Eye (tissue), 1 donor: ENCODE data around the gene NONO.
"Not testable (repeated sequence)": the region's sequence is repeated elsewhere in the genome, so short reads cannot be mapped to it uniquely, and the experiment has no call there.

Experiments
- DNase-seq: peaks from one replicate; pipeline ENCODE4 v3.0.0-alpha.2; 2015

The NONO gene

DNA sequence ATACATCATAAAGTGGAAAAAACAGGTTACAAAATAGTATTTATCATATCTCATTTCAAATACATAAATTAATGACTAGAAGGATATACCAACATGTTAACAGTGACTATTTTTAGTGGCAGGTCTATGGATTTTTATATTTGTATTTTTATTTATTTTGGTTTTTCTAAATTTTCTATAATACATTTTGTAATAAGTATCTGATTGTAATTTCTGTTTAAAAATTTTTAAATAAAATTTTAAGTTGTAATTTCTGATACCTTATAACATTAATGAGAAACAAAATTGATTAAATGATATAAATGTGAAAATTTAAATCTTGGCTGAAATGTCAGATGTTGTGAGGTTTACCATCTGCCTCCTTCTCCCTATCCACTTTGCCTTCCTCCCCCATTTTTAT, 2.5 kb downstream of the NONO start:
- no peak for DNase-seq

DNA sequence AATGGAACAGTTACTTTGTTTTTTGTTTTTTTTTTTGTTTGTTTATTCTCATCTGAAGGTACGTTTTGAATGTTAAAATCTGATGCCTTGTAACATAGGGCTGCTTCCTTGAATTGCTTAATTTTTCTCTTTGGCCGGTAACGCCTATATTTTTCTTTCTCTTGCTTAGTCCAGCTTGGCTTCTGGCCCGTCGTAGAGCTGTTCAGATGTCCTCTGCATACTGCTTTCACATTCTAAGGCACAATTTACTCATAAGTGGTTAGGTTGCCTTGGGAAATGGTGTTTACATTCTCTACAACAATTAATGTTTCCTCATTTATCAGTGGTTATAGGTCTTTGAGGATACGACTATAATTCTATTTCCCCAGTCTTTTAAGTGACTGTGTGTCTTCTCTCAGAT, 7.9 kb downstream of the NONO start:
- DNase-seq = no peak

DNA sequence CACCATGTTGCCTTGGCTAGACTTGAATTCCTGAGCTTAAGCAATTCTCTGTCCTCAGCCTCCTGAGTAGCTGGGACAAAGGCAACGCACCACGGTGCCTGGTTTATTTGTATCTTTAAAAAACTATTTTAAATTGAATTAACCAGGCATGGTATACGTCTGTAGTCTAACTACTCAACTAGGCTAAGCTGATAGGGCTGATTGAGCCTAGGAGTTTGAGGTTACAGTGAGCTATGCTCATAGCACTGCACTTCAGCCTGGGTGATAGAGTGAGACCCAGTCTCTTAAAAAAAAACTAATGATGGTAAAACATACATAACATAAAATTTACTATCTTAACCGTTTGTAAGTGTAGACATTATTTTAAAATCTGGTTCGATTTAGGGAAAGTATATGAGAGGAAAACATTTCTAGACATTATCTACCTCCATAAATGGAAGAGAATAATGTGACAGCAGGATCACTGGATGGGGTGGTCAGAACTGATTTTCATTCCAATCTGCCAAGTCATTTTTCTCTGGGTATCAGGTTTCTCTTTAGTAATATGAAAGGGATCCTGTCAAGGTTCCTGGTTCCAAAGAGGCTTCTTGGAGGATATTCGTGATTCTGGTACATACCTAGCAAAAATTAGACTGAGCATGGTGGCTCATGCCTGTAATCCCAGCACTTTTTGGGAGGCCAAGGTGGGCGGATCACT, 9.4 kb downstream of the NONO start:
- DNase-seq = no peak

DNA sequence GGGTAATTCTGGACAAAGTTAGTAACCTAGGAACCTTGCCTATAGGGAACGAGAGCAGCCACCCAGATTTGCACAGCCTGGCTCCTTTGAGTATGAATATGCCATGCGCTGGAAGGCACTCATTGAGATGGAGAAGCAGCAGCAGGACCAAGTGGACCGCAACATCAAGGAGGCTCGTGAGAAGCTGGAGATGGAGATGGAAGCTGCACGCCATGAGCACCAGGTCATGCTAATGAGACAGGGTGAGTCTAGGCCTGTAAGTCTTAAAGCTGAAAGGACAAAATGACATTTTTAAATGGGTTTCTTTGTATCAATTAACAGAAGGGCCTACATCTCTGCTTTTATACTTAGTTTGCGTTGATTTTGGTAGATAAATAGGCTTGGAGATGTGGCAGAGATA, 13.4 kb downstream of the NONO start:
- no peak for DNase-seq

DNA sequence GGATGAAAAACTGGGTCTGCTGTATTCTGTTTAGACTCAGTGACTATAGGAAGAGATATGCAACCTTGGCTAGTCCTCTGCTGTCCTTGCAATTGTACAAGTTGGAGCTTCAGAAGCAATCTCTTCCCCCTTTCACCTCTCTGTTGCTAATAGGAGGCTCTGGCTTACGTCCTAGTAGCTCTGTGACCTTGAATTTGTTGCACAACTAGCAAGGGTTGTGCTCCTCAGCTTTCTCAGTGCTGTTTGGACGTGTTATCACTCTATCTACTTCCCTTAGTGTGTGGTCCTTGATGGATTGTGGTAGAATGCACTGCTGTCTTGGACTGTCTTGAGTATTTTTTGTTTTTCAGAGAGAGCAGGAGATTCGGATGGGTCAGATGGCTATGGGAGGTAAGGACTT, 14.7 kb downstream of the NONO start:
- no peak for DNase-seq

DNA sequence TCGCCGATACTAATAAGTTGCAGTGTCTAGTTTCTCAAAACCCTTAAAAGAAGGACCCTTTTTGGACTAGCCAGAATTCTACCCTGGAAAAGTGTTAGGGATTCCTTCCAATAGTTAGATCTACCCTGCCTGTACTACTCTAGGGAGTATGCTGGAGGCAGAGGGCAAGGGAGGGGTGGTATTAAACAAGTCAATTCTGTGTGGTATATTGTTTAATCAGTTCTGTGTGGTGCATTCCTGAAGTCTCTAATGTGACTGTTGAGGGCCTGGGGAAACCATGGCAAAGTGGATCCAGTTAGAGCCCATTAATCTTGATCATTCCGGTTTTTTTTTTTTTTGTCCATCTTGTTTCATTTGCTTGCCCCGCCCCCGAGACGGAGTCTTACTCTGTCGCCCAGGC, 16.6 kb downstream of the NONO start:
- not testable (repeated sequence) for DNase-seq

DNA sequence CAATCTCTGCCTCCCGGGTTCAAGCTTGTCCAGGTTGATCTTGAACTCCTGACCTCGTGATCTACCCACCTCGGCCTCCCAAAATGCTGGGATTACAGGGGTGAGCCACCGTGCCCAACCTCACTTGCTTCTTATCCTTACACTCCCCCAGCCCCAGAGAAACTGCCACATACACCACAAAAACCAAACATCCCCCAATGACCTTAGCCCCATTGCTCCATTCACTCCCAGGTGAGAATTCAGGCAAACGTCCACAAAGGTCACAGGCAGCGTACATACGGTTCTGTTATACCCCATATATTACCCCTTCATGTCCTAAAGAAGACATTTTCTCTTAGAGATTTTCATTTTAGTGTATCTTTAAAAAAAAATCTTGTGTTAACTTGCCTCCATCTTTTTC, 17.1 kb downstream of the NONO start:
- not testable (repeated sequence) for DNase-seq

DNA sequence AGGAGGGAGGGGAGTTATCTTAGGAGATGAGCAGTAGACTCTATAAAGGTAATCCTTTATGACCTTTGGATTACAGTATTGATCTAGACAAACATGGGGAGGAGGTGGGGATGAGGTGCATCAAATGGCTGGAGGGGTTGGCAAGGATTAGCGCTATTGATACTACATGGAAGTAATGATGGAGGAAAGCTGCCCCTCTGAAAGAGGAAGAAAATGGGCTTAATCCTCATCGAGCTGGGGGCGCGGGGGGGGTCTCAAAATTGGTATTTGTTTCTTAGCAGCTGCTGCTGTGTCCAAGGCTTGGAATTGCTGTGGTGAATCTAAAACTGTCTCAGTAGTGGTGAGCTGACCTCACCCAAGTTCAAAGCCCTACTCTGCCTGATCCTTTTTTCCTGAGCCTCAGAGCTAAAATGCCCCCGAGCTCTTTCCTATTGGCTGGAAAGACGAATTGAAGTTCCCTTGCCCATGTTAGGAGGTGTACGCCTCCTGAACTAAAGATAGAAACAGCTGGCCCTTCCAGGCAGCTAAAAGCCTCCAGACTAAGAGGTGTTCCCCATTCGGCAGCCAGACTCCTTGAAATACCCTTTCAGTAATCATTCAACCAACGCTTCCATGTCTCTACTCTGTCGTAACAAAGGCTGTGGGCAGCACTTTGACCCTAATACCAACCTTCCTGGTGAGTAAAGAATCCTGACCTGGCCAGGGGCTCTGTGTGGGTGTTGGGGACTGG, 17.9 kb downstream of the NONO start, which contains the start of gene ITGB1BP2:
Gene ITGB1BP2 (plus strand): TSS at position 556 of the 730 bp plus-strand sequence. CDS start 57 bp downstream, at position 613.
- peak; percentile 20 for DNase-seq

DNA sequence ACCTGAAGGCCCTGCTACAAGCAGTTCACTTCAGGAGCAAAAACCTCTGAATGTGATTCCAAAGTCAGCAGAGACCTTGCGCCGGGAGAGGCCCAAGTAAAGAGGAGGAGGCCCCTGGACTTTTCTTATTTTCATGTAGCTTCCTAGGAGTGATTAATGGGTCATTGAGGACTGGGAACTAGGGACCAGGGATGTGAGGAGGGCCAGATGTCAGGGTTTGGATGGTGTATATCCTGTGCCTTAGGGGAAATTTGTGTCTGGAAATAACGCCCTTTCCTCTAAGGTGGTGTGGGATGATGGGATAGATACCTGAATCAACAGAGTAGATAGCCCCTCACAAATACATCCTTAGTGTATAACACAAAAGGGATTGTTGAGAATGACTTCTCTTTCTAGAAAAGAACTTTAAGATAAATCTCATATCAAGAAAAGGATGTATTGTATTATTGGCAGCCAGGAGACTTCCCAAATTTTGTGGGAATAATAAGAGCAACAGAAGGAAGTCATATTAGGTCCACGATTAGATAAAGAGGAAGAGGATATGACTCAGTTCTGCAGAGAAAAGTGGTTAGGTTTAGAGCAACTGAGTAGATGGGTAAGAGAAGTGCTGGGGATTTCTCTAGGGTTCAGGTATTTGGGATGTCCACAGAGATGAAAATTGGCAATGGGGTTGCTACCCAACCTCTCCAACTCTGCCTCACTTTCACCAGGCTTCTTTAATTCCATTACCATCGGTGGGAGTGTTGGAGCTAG, 19.2 kb downstream of the NONO start:
- no peak for DNase-seq

DNA sequence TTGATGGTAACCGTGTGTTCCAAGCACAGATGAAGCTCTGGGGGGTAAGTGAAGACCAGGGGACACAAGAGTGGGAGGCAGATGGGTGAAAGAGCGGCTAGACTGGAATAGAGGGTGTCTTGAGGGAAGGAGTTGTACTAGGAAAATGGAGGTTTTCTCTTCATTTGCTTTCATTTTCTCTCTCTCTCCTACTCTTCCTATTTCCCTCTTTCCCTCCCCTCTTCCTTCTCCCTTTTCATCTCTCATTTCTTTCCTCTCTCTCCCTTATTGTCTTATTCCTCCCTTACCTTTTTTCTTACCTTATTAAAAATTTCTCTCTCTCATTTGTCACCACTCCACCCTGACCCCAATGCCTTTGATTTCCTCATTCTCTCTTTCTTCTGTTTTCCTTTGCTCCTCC, 21.1 kb downstream of the NONO start:
- DNase-seq = no peak

DNA sequence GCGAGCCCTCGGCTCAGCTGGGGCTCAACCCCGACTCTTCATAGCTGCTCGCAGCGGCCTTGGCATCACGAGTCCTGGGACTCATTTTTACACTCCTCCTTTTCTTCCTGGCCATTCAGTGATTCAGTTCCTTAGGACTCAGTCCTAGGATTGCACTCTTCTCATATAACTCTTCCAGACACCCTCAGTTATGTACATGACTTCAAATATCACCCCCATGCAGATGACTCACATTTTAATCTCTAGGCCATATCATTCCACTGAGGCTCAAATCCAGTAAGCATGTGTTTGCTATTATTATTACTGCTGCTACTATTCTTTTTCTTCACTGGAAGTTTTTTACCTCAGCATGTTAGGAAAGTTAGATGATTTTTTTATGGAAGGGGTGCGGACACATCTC, 32.5 kb downstream of the NONO start:
- no peak for DNase-seq

DNA sequence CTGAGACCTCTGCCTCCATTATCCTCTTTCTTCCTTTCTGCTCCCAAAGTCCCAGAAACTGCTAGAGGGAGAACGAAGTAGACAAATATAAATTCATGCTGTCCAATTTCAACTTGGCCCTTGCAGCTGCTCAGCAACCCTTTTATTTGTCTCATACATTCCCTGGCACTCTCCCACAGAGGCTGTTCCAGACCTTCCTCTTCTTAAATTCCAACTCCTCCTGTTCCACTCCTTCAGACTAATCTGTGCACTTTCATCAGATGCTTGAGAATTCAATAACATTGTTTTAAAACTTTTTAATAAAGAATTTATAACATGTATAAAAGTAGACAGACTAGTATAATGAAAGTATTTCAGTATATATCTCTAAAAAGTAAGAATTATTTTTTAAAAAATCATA, 33.5 kb downstream of the NONO start:
- DNase-seq = not testable (repeated sequence)

DNA sequence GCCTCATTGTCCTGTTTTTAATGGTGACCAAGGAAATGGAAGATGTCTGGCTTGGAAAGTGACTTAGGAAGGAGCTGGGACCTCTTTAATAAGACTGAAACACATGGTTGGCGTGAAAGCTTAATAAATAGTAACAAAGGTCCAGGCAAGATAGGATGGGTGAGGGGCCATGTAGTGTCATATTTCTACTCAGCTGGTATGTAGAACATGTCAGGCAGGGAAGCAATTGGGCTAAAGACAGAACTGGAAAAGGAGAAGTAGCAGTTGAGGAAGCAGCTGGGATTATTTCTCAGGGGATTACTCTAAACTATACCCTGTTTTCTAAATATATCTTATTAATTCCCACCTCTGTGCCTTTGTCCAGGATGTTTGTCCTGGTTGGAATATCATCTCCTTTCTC, 36.7 kb downstream of the NONO start:
- no peak for DNase-seq

DNA sequence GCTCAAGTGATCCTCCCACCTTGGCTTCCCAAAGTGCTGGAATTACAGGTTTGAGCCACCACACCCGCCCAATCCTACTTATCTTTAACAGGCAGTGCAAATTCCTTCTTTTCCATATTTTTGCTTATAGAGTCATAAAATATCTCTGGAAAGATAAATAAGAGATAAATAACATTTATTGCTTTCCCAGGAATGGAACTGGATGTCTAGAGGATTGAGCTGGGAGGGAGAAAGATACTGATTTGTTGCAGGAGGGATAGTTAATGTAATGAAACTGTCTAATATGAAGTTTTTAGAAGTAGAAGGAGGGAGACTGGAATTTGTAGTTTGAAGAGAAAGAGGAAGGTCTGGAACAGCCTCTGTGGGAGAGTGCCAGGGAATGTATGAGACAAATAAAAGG, 38.3 kb downstream of the NONO start:
- no peak for DNase-seq

DNA sequence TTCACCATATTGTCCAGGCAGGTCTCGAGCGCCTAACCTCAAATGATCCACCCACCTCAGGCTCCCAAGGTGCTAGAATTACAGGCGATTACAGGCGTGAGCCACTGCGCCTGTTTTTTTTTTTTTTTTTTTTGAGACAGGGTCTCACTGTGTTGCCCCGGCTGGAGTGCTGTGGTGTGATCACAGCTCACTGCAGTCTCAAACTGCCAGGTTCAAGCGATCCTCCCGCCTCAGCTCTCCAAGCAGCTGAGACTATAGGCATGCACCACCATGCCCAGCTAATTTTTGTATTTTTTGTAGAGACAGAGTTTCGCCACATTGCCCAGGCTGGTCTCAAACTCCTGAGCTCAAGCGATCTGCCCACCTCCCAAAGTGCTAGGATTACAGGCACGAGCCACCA, 41.0 kb downstream of the NONO start:
- not testable (repeated sequence) for DNase-seq

DNA sequence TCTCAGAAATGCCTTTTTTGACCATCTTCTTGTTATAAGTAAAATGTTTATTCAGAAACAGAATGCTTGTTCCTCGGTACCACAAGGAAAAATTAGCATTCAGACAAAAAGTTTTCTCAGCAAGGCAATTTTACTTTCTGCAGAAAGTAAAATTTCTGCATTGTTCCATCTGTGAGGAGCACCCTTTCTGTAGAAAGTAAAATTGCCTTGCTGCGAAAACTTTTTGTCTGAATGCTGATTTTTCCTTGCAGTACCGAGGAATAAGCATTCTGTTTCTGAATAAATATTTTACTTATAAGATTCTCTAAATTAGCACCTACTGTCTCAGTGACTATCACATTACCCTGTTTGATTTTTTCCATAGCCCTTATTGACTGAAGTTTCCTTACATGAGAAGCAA, 43.0 kb downstream of the NONO start:
- DNase-seq = no peak

DNA sequence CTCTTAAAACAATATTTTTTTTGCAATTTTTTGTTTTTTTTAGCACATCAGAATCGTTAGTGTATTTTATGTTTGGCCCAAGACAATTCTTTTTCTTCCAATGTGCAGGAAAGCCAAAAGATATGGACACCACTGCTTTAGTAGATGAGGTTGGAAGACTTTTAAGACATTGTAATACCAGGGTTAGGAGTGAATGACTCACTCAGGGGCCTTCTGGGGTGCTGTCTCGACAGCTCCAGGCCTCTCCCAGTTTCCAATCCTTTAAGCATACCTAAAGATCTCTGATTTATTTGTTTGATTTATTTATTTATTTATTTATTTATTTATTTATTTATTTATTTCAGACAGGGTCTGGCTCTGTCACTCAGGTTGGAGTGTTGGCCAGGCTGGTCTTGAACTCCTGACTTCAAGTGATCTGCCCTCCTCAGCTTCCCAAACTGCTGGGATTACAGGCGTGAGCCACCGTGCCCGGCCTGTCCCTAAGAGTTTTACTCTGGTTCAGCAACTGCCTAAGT, 65.8 kb downstream of the NONO start:
- not testable (repeated sequence) for DNase-seq

DNA sequence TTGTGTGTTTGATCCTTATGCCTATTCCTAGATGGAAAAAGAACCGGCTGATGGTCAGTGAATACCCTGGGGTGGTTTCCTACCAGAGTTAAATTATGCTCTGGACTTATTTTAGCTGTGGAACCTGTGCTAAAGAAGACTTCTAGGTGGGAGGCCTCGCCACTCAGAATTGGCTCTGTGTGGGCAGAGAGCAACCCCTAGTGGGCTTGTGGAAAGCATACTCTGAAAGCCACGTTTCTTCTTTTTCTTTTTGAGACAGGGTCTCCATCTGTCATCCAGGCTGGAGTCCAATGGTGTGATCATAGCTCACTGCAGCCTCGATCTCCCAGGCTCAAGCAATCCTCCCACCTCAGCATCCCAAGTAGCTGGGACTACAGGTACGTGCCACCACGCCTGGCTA, 66.4 kb downstream of the NONO start:
- DNase-seq = not testable (repeated sequence)
